ENCODE results near the gene ADCY5.

ADCY5 gene

DNA sequence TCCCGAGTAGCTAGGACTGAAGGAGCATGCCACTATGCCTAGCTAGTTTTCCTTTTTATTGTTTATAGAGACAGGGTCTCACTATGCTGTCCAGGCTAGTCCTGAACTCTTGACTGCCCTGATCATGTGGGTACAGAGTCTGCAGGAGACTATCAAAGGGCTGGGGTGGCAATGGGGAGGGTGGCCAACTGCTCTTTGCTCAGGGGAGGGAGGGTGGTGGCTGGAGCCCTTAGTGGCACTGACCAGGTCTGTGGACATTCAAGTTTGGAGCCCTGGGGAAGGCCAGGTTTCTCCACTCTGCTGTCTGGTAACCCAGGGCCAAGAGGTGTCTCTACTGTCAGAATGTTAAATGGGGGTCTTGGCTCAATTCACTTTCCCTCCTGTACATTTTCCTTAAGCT is 125.1 kb downstream of the ADCY5 start:
- H3K4me3 ChIP-seq (ENCODE audit: low read depth, low read length, poor library complexity, severe bottlenecking): no peak overlapping the region
- no peak overlapping the region for H3K27ac ChIP-seq (ENCODE audit: low read depth, low read length, poor library complexity, severe bottlenecking)
- TF ChIP-seq, protein P1, sequence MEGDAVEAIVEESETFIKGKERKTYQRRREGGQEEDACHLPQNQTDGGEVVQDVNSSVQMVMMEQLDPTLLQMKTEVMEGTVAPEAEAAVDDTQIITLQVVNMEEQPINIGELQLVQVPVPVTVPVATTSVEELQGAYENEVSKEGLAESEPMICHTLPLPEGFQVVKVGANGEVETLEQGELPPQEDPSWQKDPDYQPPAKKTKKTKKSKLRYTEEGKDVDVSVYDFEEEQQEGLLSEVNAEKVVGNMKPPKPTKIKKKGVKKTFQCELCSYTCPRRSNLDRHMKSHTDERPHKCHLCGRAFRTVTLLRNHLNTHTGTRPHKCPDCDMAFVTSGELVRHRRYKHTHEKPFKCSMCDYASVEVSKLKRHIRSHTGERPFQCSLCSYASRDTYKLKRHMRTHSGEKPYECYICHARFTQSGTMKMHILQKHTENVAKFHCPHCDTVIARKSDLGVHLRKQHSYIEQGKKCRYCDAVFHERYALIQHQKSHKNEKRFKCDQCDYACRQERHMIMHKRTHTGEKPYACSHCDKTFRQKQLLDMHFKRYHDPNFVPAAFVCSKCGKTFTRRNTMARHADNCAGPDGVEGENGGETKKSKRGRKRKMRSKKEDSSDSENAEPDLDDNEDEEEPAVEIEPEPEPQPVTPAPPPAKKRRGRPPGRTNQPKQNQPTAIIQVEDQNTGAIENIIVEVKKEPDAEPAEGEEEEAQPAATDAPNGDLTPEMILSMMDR (IDR thresholded peaks at IDR 0.05; ENCODE audit: low read length): no peak
- no peak for TF ChIP-seq EZH2 (IDR thresholded peaks at IDR 0.05; ENCODE audit: borderline replicate concordance, low read length)
- H3K9me2 ChIP-seq (ENCODE audit: low read depth, low read length): no peaks in the 10 kb centered on the region
- H3K9me3 ChIP-seq (ENCODE audit: low read length): no peaks in the 10 kb centered on the region
- peaks cover 2% of the 10 kb centered on the region; the same call in 1 of the 2 replicates for H3K27me3 ChIP-seq (ENCODE audit: insufficient read depth, low read length)
- H3K9ac ChIP-seq (ENCODE audit: low read length): no peak overlapping the region
- no peaks in the 10 kb centered on the region for H3F3A ChIP-seq (ENCODE audit: insufficient read depth, low read length)
- no peaks in the 10 kb centered on the region for H3K36me3 ChIP-seq (ENCODE audit: insufficient read depth, low read length)
- H4K20me1 ChIP-seq (ENCODE audit: insufficient read depth, low read length): no peaks in the 10 kb centered on the region
- H3K4me2 ChIP-seq (ENCODE audit: low read length): no peak overlapping the region
- H3K4me1 ChIP-seq (ENCODE audit: insufficient read depth, low read length, severe bottlenecking): no peaks in the 10 kb centered on the region
- H3K79me2 ChIP-seq (ENCODE audit: insufficient read depth, low read length): no peaks in the 10 kb centered on the region
- H2AFZ ChIP-seq (ENCODE audit: low read length): no peak overlapping the region

DNA sequence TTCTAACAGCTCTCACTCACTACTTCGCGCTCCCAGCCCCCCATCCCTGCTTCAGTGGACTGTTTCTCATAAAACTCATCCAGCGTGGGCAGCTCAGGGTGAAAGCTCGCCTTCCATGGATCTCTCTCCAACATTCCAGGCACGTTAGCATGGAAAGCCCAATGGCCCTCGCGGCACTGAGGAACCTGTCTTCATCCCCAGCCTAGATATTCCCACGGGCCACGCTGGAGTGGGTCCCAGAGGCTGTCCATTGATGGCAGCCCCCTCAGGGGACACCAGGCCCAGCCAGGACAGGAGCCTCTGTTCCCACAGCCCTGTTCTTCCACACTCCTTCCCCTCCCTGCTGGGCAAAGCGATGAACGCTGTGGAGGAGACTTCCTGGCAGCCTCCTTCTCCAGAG is 126.0 kb downstream of the ADCY5 start:
- Histone ChIP-seq H3F3A (ENCODE audit: insufficient read depth, low read length) (no peaks in the 10 kb centered on the region), H3K4me1 (ENCODE audit: insufficient read depth, low read length, severe bottlenecking) (no peaks in the 10 kb centered on the region), H2AFZ (ENCODE audit: low read length) (no peak overlapping the region), H3K27me3 (ENCODE audit: insufficient read depth, low read length) (peaks cover 4% of the 10 kb centered on the region; the same call in 1 of the 2 replicates), H3K79me2 (ENCODE audit: insufficient read depth, low read length) (no peaks in the 10 kb centered on the region), H3K36me3 (ENCODE audit: insufficient read depth, low read length) (no peaks in the 10 kb centered on the region), H3K4me3 (ENCODE audit: low read depth, low read length, poor library complexity, severe bottlenecking) (no peak overlapping the region), H4K20me1 (ENCODE audit: insufficient read depth, low read length) (no peaks in the 10 kb centered on the region), H3K9ac (ENCODE audit: low read length) (no peak overlapping the region), H3K9me2 (ENCODE audit: low read depth, low read length) (no peaks in the 10 kb centered on the region), H3K27ac (ENCODE audit: low read depth, low read length, poor library complexity, severe bottlenecking) (no peak overlapping the region), H3K4me2 (ENCODE audit: low read length) (no peak overlapping the region), H3K9me3 (ENCODE audit: low read length) (no peaks in the 10 kb centered on the region)
- TF ChIP-seq, protein P1 (IDR thresholded peaks at IDR 0.05; ENCODE audit: low read length): no peak
- TF ChIP-seq EZH2 (IDR thresholded peaks at IDR 0.05; ENCODE audit: borderline replicate concordance, low read length): no peak

DNA sequence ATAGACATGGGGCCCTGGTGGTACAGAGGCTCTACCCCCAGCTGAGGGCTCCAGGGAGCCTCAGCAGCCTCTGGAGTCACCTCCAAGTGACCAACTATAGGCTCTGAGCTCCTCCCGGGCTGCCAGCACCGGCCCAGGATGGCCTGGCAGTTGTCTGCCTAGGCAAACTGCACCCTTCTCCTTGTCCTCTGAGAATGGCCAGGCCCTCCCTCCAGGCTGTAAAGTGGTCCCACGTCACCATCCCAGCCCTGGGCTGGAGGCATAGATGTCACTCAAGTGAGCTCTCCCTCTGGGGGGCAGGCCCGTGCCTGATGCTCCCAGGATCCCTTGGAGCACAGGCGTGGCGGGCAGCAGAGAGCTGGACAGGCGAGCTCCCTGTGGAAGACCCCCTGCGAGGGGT is 127.1 kb downstream of the ADCY5 start:
- H3K79me2 ChIP-seq (ENCODE audit: insufficient read depth, low read length): no peaks in the 10 kb centered on the region
- TF ChIP-seq, protein P1 (IDR thresholded peaks at IDR 0.05; ENCODE audit: low read length): 0 out of 2 replicates have a peak, but pooled peaks have one; percentile 0
- TF ChIP-seq EZH2 (IDR thresholded peaks at IDR 0.05; ENCODE audit: borderline replicate concordance, low read length): no peak
- H3K4me2 ChIP-seq (ENCODE audit: low read length): no peak overlapping the region
- peaks cover 4% of the 10 kb centered on the region; the same call in 1 of the 2 replicates for H3K27me3 ChIP-seq (ENCODE audit: insufficient read depth, low read length)
- no peaks in the 10 kb centered on the region for H3K36me3 ChIP-seq (ENCODE audit: insufficient read depth, low read length)
- H3K4me3 ChIP-seq (ENCODE audit: low read depth, low read length, poor library complexity, severe bottlenecking): no peak overlapping the region
- H2AFZ ChIP-seq (ENCODE audit: low read length): no peak overlapping the region
- H3K27ac ChIP-seq (ENCODE audit: low read depth, low read length, poor library complexity, severe bottlenecking): no peak overlapping the region
- no peaks in the 10 kb centered on the region for H3K9me2 ChIP-seq (ENCODE audit: low read depth, low read length)
- H3K9me3 ChIP-seq (ENCODE audit: low read length): no peaks in the 10 kb centered on the region
- H3F3A ChIP-seq (ENCODE audit: insufficient read depth, low read length): no peaks in the 10 kb centered on the region
- H4K20me1 ChIP-seq (ENCODE audit: insufficient read depth, low read length): no peaks in the 10 kb centered on the region
- no peaks in the 10 kb centered on the region for H3K4me1 ChIP-seq (ENCODE audit: insufficient read depth, low read length, severe bottlenecking)
- no peak overlapping the region for H3K9ac ChIP-seq (ENCODE audit: low read length)

Measured in OCI-LY1 (cell line).